ENCODE measurements around the gene CHST15. TPM values are rescaled to one million over a fixed set of nuclear protein-coding genes. Genes with fewer than 3 reads are reported as not detected.

CHST15 gene
- total and polyA plus RNA-seq, 2 of the 13 experiments (the other 11 are each of a cell fraction or from before 2014, with no cell fraction given), result 1.4 to 94.7 TPM

GRCh38 chr10:123964953-123965352 lies 128.4 kb downstream of the CHST15 start:
- no peaks in the 10 kb centered on the region for H3K9me3 ChIP-seq (ENCODE audit: low read length)
- no peak overlapping the region for H2AFZ ChIP-seq (ENCODE audit: low read length)
- in situ Hi-C loops (cut with HindIII; ENCODE audit: extremely low pct_ligation_motif_present, low pct_unique_long_range_greater_than_20kb) (loop anchor here (5.0 to 25.0 kb wide), 2 partner anchors 383 to 878 kb away; no protein-coding TSS in a partner anchor), intact Hi-C loops (cut with micrococcal nuclease; ENCODE audit: unreplicated experiment) (no loop called here)
- H3K4me3 ChIP-seq (replicated peaks in 1 of 3; ENCODE audit: insufficient read depth in 1 of 3, low read depth in 2 of 3, low read length in 3 of 3), result no peak overlapping the region
- no peak overlapping the region for H3K27ac ChIP-seq (ENCODE audit: extremely low read length, insufficient read depth, low read length)
- H3K9ac ChIP-seq (ENCODE audit: insufficient read depth, low read depth, low read length), result no peak overlapping the region
- BruUV-seq (replicated peaks), result no TSS peak
- no peak overlapping the region for H3K4me2 ChIP-seq (ENCODE audit: low read depth, low read length)
- TF ChIP-seq ARID3A (IDR thresholded peaks at IDR 0.05; ENCODE audit: low read depth, low read length), result no peak
- TF ChIP-seq AGO1 (IDR thresholded peaks at IDR 0.05; ENCODE audit: low read depth, low read length, poor library complexity, severe bottlenecking), result no peak
- TF ChIP-seq HOMEZ (CRISPR knock-in tag; IDR thresholded peaks at IDR 0.05; ENCODE audit: low read depth), result no peak
- no peak for TF ChIP-seq SRSF1 (optimal IDR thresholded peaks at IDR 0.05; ENCODE audit: low read depth, low read length)
- TF ChIP-seq CREB1 (IDR thresholded peaks at IDR 0.05), result no peak
- no peak for TF ChIP-seq CREB1 (CRISPR knock-in tag; IDR thresholded peaks at IDR 0.05)
- no peak for TF ChIP-seq MATR3 (CRISPR knock-in tag; IDR thresholded peaks at IDR 0.05)
- no peak for ATAC-seq
- H3K79me2 ChIP-seq (ENCODE audit: insufficient read depth, low read length), result no peaks in the 10 kb centered on the region
- POLR2A ChIA-PET, result no interaction called here
- no peaks in the 10 kb centered on the region for H3K36me3 ChIP-seq (replicated peaks in 1 of 2; ENCODE audit: control insufficient read depth in 1 of 2, insufficient read depth in 2 of 2, low read length in 2 of 2)
- FAIRE-seq, result no peak
- no peaks in the 10 kb centered on the region for H4K20me1 ChIP-seq (ENCODE audit: insufficient read depth, low read length)
- CTCF ChIA-PET (ENCODE audit: low intra/inter-chr PET ratio, low total read pairs), result interaction anchor here (4.0 kb wide), 1 partner anchor 382 kb away, joined by 64 read pairs; no protein-coding TSS in a partner anchor
- peaks cover 20% of the 10 kb centered on the region for H3K4me1 ChIP-seq (ENCODE audit: insufficient read depth, low read length)
- H3K27me3 ChIP-seq (ENCODE audit: control insufficient read depth in 1 of 2, insufficient read depth in 2 of 2, low read length in 2 of 2), result peaks cover 2 to 11% of the 10 kb centered on the region in 2 experiments; a peak in 2 of 5 replicates
- DNase-seq (ENCODE audit: low spot score), result no peak
- WGBS (ENCODE audit: low lambda C conversion rate), result 86% methylated on average over 2 of the region's 3 CpGs

Measured in HepG2 (cell line).